Measurements from ENCODE around the gene USH1G. TPM values are rescaled to one million over a fixed set of nuclear protein-coding genes. Genes with fewer than 3 reads are reported as not detected.

USH1G gene
- total RNA-seq, 2 experiments from 2014 or later = not detected

- Mint-ChIP-seq H3K36me3 (ENCODE audit: low read depth) (no peaks in the 10 kb centered on the region), H3K4me3 (no peak overlapping the region), H3K27me3 (ENCODE audit: low read depth) (peaks cover 26% of the 10 kb centered on the region), H3K4me1 (ENCODE audit: low read depth) (no peaks in the 10 kb centered on the region), H3K9me3 (no peaks in the 10 kb centered on the region), H3K27ac (no peak overlapping the region)
- intact Hi-C loops (cut with micrococcal nuclease) = no loop called here
- DNase-seq = no peak
- CTCF ChIA-PET = interaction anchor here (0.6 to 1.4 kb wide), 3 partner anchors 22 to 523 kb away, joined by 3 read pairs; no protein-coding TSS in a partner anchor
These were observed 15.3 kb upstream of the USH1G start for GRCh38 chr17:74938194-74938950.

- no peaks in the 10 kb centered on the region for H3K4me1 Mint-ChIP-seq (ENCODE audit: low read depth)
- H3K9me3 Mint-ChIP-seq = no peaks in the 10 kb centered on the region
- CTCF ChIA-PET = no interaction called here
- no peak for DNase-seq
- intact Hi-C loops (cut with micrococcal nuclease) = no loop called here
- H3K27me3 Mint-ChIP-seq (ENCODE audit: low read depth) = peaks cover 30% of the 10 kb centered on the region
- H3K4me3 Mint-ChIP-seq = no peak overlapping the region
- no peaks in the 10 kb centered on the region for H3K36me3 Mint-ChIP-seq (ENCODE audit: low read depth)
- H3K27ac Mint-ChIP-seq = no peak overlapping the region
These were observed 14.3 kb upstream of the USH1G start for GRCh38 chr17:74937064-74938051.

- H3K27me3 Mint-ChIP-seq (ENCODE audit: low read depth) = peaks cover 28% of the 10 kb centered on the region
- no peaks in the 10 kb centered on the region for H3K9me3 Mint-ChIP-seq
- no peaks in the 10 kb centered on the region for H3K36me3 Mint-ChIP-seq (ENCODE audit: low read depth)
- no peak overlapping the region for H3K27ac Mint-ChIP-seq
- no peak overlapping the region for H3K4me3 Mint-ChIP-seq
- no peaks in the 10 kb centered on the region for H3K4me1 Mint-ChIP-seq (ENCODE audit: low read depth)
- intact Hi-C loops (cut with micrococcal nuclease) = no loop called here
- DNase-seq = no peak
- CTCF ChIA-PET = no interaction called here
These were observed 13.4 kb upstream of the USH1G start for GRCh38 chr17:74936470-74936799.

GRCh38 chr17:74935585-74936469 is 12.8 kb upstream of the USH1G start, which contains the start of gene OTOP3:
Gene OTOP3 (plus strand): TSS chr17:74935898. CDS start chr17:74935922, 24 bp downstream.
- Mint-ChIP-seq H3K9me3 (no peaks in the 10 kb centered on the region), H3K36me3 (ENCODE audit: low read depth) (no peaks in the 10 kb centered on the region), H3K4me3 (no peak within 1 kb of the TSS), H3K4me1 (ENCODE audit: low read depth) (peaks cover 2% of the 10 kb centered on the region), H3K27ac (no peak within 1 kb of the TSS), H3K27me3 (ENCODE audit: low read depth) (peaks cover 33% of the 10 kb centered on the region)
- DNase-seq = no peak
- CTCF ChIA-PET = interaction anchor here (1.4 kb wide), 1 partner anchor 21 kb away, joined by 3 read pairs; no protein-coding TSS in a partner anchor
- intact Hi-C loops (cut with micrococcal nuclease) = no loop called here

- Mint-ChIP-seq H3K27ac (no peak overlapping the region), H3K27me3 (ENCODE audit: low read depth) (peaks cover 40% of the 10 kb centered on the region), H3K4me1 (ENCODE audit: low read depth) (peaks cover 2% of the 10 kb centered on the region), H3K36me3 (ENCODE audit: low read depth) (no peaks in the 10 kb centered on the region), H3K4me3 (no peak overlapping the region), H3K9me3 (no peaks in the 10 kb centered on the region)
- intact Hi-C loops (cut with micrococcal nuclease) = no loop called here
- CTCF ChIA-PET = interaction anchor here (1.4 kb wide), 1 partner anchor 22 kb away, joined by 3 read pairs; no protein-coding TSS in a partner anchor
- DNase-seq = no peak
These were observed 12.0 kb upstream of the USH1G start for GRCh38 chr17:74935048-74935447.

GRCh38 chr17:74930535-74931036 is 7.5 kb upstream of the USH1G start:
- DNase-seq = no peak
- CTCF ChIA-PET = no interaction called here
- intact Hi-C loops (cut with micrococcal nuclease) = no loop called here
- Mint-ChIP-seq H3K27ac (no peak overlapping the region), H3K36me3 (ENCODE audit: low read depth) (no peaks in the 10 kb centered on the region), H3K4me1 (ENCODE audit: low read depth) (peaks cover 2% of the 10 kb centered on the region), H3K27me3 (ENCODE audit: low read depth) (peaks cover 28% of the 10 kb centered on the region), H3K4me3 (no peak overlapping the region), H3K9me3 (no peaks in the 10 kb centered on the region)

GRCh38 chr17:74928786-74929185 is 5.7 kb upstream of the USH1G start:
- H3K27ac Mint-ChIP-seq = no peak overlapping the region
- H3K4me3 Mint-ChIP-seq = no peak overlapping the region
- intact Hi-C loops (cut with micrococcal nuclease) = no loop called here
- DNase-seq = no peak
- CTCF ChIA-PET = no interaction called here
- no peaks in the 10 kb centered on the region for H3K9me3 Mint-ChIP-seq
- H3K27me3 Mint-ChIP-seq (ENCODE audit: low read depth) = peaks cover 37% of the 10 kb centered on the region
- no peaks in the 10 kb centered on the region for H3K36me3 Mint-ChIP-seq (ENCODE audit: low read depth)
- H3K4me1 Mint-ChIP-seq (ENCODE audit: low read depth) = peaks cover 6% of the 10 kb centered on the region

- no peaks in the 10 kb centered on the region for H3K36me3 Mint-ChIP-seq (ENCODE audit: low read depth)
- H3K27ac Mint-ChIP-seq = no peak overlapping the region
- H3K9me3 Mint-ChIP-seq = no peaks in the 10 kb centered on the region
- intact Hi-C loops (cut with micrococcal nuclease) = no loop called here
- H3K4me1 Mint-ChIP-seq (ENCODE audit: low read depth) = peaks cover 9% of the 10 kb centered on the region
- CTCF ChIA-PET = interaction anchor here (1.1 to 4.6 kb wide), 3 partner anchors 32 to 188 kb away, joined by 5 to 35 read pairs (median 5); no protein-coding TSS in a partner anchor
- H3K4me3 Mint-ChIP-seq = no peak overlapping the region
- H3K27me3 Mint-ChIP-seq (ENCODE audit: low read depth) = peaks cover 42% of the 10 kb centered on the region
- DNase-seq = no peak
These were observed 2.2 kb upstream of the USH1G start for GRCh38 chr17:74925242-74925641.

- H3K27ac Mint-ChIP-seq = no peak within 1 kb of the TSS
- no peaks in the 10 kb centered on the region for H3K9me3 Mint-ChIP-seq
- no peaks in the 10 kb centered on the region for H3K36me3 Mint-ChIP-seq (ENCODE audit: low read depth)
- intact Hi-C loops (cut with micrococcal nuclease) = no loop called here
- H3K4me1 Mint-ChIP-seq (ENCODE audit: low read depth) = peaks cover 9% of the 10 kb centered on the region
- no peak within 1 kb of the TSS for H3K4me3 Mint-ChIP-seq
- CTCF ChIA-PET = interaction anchor here (0.5 to 4.6 kb wide), 10 partner anchors 25 to 278 kb away, joined by 3 to 35 read pairs (median 6); partner anchors contain the start of gene MRPL58
- DNase-seq = no peak
- peaks cover 42% of the 10 kb centered on the region for H3K27me3 Mint-ChIP-seq (ENCODE audit: low read depth)
These were observed 1.3 kb upstream of the USH1G start, which contains the start of gene OTOP2 for GRCh38 chr17:74924250-74924948. Gene OTOP2 (plus strand): TSS chr17:74924273. CDS start chr17:74924633, 360 bp downstream.

- Mint-ChIP-seq H3K36me3 (ENCODE audit: low read depth) (no peaks in the 10 kb centered on the region), H3K4me1 (ENCODE audit: low read depth) (peaks cover 9% of the 10 kb centered on the region), H3K27me3 (ENCODE audit: low read depth) (peaks cover 42% of the 10 kb centered on the region), H3K27ac (no peak overlapping the region), H3K9me3 (no peaks in the 10 kb centered on the region), H3K4me3 (no peak overlapping the region)
- CTCF ChIA-PET = interaction anchor here (0.5 to 4.6 kb wide), 10 partner anchors 10 to 279 kb away, joined by 3 to 35 read pairs (median 6); partner anchors contain the start of gene MRPL58
- DNase-seq = peak; percentile 75
- intact Hi-C loops (cut with micrococcal nuclease) = loop anchor here (1.0 kb wide), 1 partner anchor 37 kb away; no protein-coding TSS in a partner anchor
These were observed 639 bp upstream of the USH1G start for GRCh38 chr17:74923538-74924249.

All from activated naive CD4-positive, alpha-beta T cell treated with anti-CD3 and anti-CD28 coated beads for 36 hours (primary cell).